NCI-H128 (cell line): ENCODE measurements around the gene ANKRD37.
"Not testable (repeated sequence)": the region's sequence is repeated elsewhere in the genome, so short reads cannot be mapped to it uniquely, and the experiment has no call there.

Source experiments
- DNase-seq: peaks from one replicate; lab custom pipeline; 2025; ENCODE audit not compliant: unreplicated experiment; lab: John Stamatoyannopoulos, UW

Gene ANKRD37

GRCh38 chr4:185396724-185397385 lies at the start of gene ANKRD37:
ANKRD37 (plus strand) TSS chr4:185396841; CDS start chr4:185396924, 83 bp downstream.
- no peak for DNase-seq

GRCh38 chr4:185346975-185347601 lies 49.6 kb upstream of the ANKRD37 start:
- no peak for DNase-seq

- no peak for DNase-seq
These were observed 45.0 kb upstream of the ANKRD37 start for GRCh38 chr4:185351691-185352090.

- no peak for DNase-seq
These were observed 44.4 kb upstream of the ANKRD37 start for GRCh38 chr4:185352202-185352601.

- no peak for DNase-seq
These were observed 43.9 kb upstream of the ANKRD37 start for GRCh38 chr4:185352741-185353140.

- DNase-seq: no peak
These were observed 39.4 kb upstream of the ANKRD37 start for GRCh38 chr4:185357211-185357610.

- DNase-seq: no peak
These were observed 38.8 kb upstream of the ANKRD37 start for GRCh38 chr4:185357733-185358440.

- no peak for DNase-seq
These were observed 38.1 kb upstream of the ANKRD37 start for GRCh38 chr4:185358514-185358913.

GRCh38 chr4:185358959-185359358 lies 37.7 kb upstream of the ANKRD37 start:
- no peak for DNase-seq

GRCh38 chr4:185359767-185360446 lies 36.7 kb upstream of the ANKRD37 start:
- no peak for DNase-seq

- no peak for DNase-seq
These were observed 34.8 kb upstream of the ANKRD37 start for GRCh38 chr4:185361872-185362271.

- not testable (repeated sequence) for DNase-seq
These were observed 34.1 kb upstream of the ANKRD37 start for GRCh38 chr4:185362570-185362969.

- DNase-seq: no peak
These were observed 33.4 kb upstream of the ANKRD37 start for GRCh38 chr4:185363251-185363650.

- DNase-seq: no peak
These were observed 31.8 kb upstream of the ANKRD37 start for GRCh38 chr4:185364886-185365285.

- no peak for DNase-seq
These were observed 26.9 kb upstream of the ANKRD37 start for GRCh38 chr4:185369731-185370130.

- DNase-seq: no peak
These were observed 26.2 kb upstream of the ANKRD37 start for GRCh38 chr4:185370268-185370949.

GRCh38 chr4:185371702-185372101 lies 24.9 kb upstream of the ANKRD37 start:
- no peak for DNase-seq

- no peak for DNase-seq
These were observed 22.6 kb upstream of the ANKRD37 start for GRCh38 chr4:185374027-185374426.

- no peak for DNase-seq
These were observed 22.1 kb upstream of the ANKRD37 start for GRCh38 chr4:185374573-185374972.

- DNase-seq: no peak
These were observed 18.4 kb upstream of the ANKRD37 start for GRCh38 chr4:185378264-185378663.
